ENCODE data around the gene ARCN1. TPM values are rescaled to one million over a fixed set of nuclear protein-coding genes. Genes with fewer than 3 reads are reported as not detected.
"Not testable (repeated sequence)": the region's sequence is repeated elsewhere in the genome, so short reads cannot be mapped to it uniquely, and the experiment has no call there.

ARCN1 gene
- total RNA-seq, 1 experiment from 2014 or later = 136 TPM

DNA sequence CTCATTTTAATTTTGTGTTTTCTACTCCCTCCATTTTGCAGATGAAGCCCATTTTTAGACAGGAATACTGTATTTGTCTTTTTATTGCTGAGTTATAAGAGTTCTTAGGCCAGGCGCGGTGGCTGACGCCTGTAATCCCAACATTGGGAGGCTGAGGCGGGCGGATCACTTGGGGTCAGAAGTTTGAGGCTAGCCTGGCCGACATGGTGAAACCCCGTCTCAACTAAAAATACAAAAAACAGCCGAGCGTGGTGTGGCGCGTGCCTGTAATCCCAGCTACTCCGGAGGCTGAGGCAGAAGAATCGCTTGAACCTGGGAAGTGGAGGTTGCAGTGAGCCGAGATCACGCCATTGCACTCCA lies 528 bp upstream of the ARCN1 start:
- DNase-seq; H3K36me3 ChIP-seq (replicated peaks; ENCODE audit: control insufficient read depth, insufficient read depth, low read length); H3K27me3 ChIP-seq (ENCODE audit: control insufficient read depth, insufficient read depth, low read length): not testable (repeated sequence)
- peak overlapping the region; percentile 99 for H3K4me3 ChIP-seq (ENCODE audit: insufficient read depth, low read depth, low read length)

- peak; percentile 39 for DNase-seq
Observed at GRCh38 chr11:118572981-118573550, 857 bp downstream of the ARCN1 start.

GRCh38 chr11:118574636-118575035 lies 2.4 kb downstream of the ARCN1 start:
- Histone ChIP-seq H3K4me3 (ENCODE audit: insufficient read depth, low read depth, low read length) (no peak overlapping the region), H3K27me3 (ENCODE audit: control insufficient read depth, insufficient read depth, low read length) (no peaks in the 10 kb centered on the region), H3K36me3 (replicated peaks; ENCODE audit: control insufficient read depth, insufficient read depth, low read length) (no peaks in the 10 kb centered on the region)
- no peak for DNase-seq

More at GRCh38 chr11:118572981-118573550, 857 bp downstream of the ARCN1 start:
- H3K4me3 ChIP-seq (ENCODE audit: insufficient read depth, low read depth, low read length) = peak overlapping the region; percentile 99
- no peaks in the 10 kb centered on the region for H3K36me3 ChIP-seq (replicated peaks; ENCODE audit: control insufficient read depth, insufficient read depth, low read length)
- H3K27me3 ChIP-seq (ENCODE audit: control insufficient read depth, insufficient read depth, low read length) = no peaks in the 10 kb centered on the region

DNA sequence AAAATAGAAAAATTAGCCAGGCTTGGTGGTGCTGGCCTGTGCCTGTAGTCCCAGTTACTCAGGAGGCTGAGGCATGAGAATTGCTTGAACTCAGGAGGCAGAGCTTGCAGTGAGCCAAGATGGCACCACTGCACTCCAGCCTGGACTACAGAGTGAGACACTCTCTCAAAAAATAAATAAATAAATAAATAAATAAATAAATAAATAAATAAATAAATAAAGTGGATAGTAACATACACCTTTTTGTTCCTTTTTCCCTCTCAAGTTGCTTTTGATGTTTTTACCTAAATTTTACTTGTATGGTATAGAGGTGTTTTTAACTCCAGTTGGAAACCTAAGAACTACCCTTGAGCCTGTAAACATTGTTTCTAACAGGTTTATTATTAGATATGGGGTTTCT lies 5.8 kb downstream of the ARCN1 start:
- H3K4me3 ChIP-seq (ENCODE audit: insufficient read depth, low read depth, low read length); DNase-seq; H3K36me3 ChIP-seq (replicated peaks; ENCODE audit: control insufficient read depth, insufficient read depth, low read length); H3K27me3 ChIP-seq (ENCODE audit: control insufficient read depth, insufficient read depth, low read length): not testable (repeated sequence)

- Histone ChIP-seq H3K27me3 (ENCODE audit: control insufficient read depth, insufficient read depth, low read length) (no peaks in the 10 kb centered on the region), H3K36me3 (replicated peaks; ENCODE audit: control insufficient read depth, insufficient read depth, low read length) (peaks cover 22% of the 10 kb centered on the region), H3K4me3 (ENCODE audit: insufficient read depth, low read depth, low read length) (no peak overlapping the region)
- no peak for DNase-seq
Observed at GRCh38 chr11:118581057-118581456, 8.8 kb downstream of the ARCN1 start.

GRCh38 chr11:118587952-118588351 lies 15.7 kb downstream of the ARCN1 start:
- peaks cover 49% of the 10 kb centered on the region for H3K36me3 ChIP-seq (replicated peaks; ENCODE audit: control insufficient read depth, insufficient read depth, low read length)

DNA sequence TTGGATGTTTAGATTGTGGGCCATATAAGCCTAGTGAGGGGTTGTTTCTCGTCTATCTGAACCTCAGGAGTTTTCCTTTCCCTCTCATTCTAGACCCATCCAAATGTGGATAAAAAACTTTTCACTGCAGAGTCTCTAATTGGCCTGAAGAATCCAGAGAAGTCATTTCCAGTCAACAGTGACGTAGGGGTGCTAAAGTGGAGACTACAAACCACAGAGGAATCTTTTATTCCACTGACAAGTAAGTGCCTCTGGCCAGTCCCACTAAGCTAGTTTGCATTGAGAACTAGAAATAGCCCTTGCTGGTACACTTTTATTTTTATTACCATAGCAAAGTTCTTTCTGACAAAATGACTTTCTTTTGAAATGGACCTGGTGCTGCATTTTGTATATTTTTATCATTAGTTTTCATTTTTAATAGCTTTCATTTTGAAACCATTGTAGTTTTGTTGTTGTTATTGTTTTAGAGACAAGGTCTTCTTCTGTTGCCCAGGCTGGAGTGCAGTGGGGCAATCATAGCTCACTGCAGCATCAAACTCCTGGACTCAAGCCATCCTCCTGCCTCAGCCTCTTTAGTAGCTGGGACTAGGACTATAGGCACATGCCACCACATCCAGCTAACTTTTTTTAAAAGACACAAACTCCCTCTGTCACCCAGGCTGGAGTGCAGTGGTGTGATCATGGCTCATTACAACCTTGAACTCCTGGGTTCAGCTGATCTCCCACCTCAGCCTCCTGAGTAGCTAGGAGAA lies 20.6 kb downstream of the ARCN1 start:
- DNase-seq = no peak
- Histone ChIP-seq H3K36me3 (replicated peaks; ENCODE audit: control insufficient read depth, insufficient read depth, low read length) (peaks cover 41% of the 10 kb centered on the region), H3K27me3 (ENCODE audit: control insufficient read depth, insufficient read depth, low read length) (no peaks in the 10 kb centered on the region), H3K4me3 (ENCODE audit: insufficient read depth, low read depth, low read length) (no peak overlapping the region)

More at GRCh38 chr11:118587952-118588351, 15.7 kb downstream of the ARCN1 start:
- DNase-seq = no peak
- Histone ChIP-seq H3K27me3 (ENCODE audit: control insufficient read depth, insufficient read depth, low read length) (no peaks in the 10 kb centered on the region), H3K4me3 (ENCODE audit: insufficient read depth, low read depth, low read length) (no peak overlapping the region)

- not testable (repeated sequence) for H3K4me3 ChIP-seq (ENCODE audit: insufficient read depth, low read depth, low read length); H3K27me3 ChIP-seq (ENCODE audit: control insufficient read depth, insufficient read depth, low read length)
- DNase-seq = peak; percentile 62
- H3K36me3 ChIP-seq (replicated peaks; ENCODE audit: control insufficient read depth, insufficient read depth, low read length) = peaks cover 38% of the 10 kb centered on the region
Observed at GRCh38 chr11:118594984-118595383, 22.8 kb downstream of the ARCN1 start.

- peaks cover 39% of the 10 kb centered on the region for H3K36me3 ChIP-seq (replicated peaks; ENCODE audit: control insufficient read depth, insufficient read depth, low read length)
Observed at GRCh38 chr11:118596224-118597146, 24.3 kb downstream of the ARCN1 start.

GRCh38 chr11:118597556-118597955 lies 25.3 kb downstream of the ARCN1 start:
- Histone ChIP-seq H3K36me3 (replicated peaks; ENCODE audit: control insufficient read depth, insufficient read depth, low read length) (peaks cover 41% of the 10 kb centered on the region), H3K27me3 (ENCODE audit: control insufficient read depth, insufficient read depth, low read length) (no peaks in the 10 kb centered on the region), H3K4me3 (ENCODE audit: insufficient read depth, low read depth, low read length) (no peak overlapping the region)
- DNase-seq = no peak

More at GRCh38 chr11:118596224-118597146, 24.3 kb downstream of the ARCN1 start:
- Histone ChIP-seq H3K4me3 (ENCODE audit: insufficient read depth, low read depth, low read length) (no peak overlapping the region), H3K27me3 (ENCODE audit: control insufficient read depth, insufficient read depth, low read length) (no peaks in the 10 kb centered on the region)
- no peak for DNase-seq

GRCh38 chr11:118602331-118602730 lies 30.1 kb downstream of the ARCN1 start:
- DNase-seq = no peak
- H3K36me3 ChIP-seq (replicated peaks; ENCODE audit: control insufficient read depth, insufficient read depth, low read length) = peaks cover 22% of the 10 kb centered on the region
- H3K27me3 ChIP-seq (ENCODE audit: control insufficient read depth, insufficient read depth, low read length) = peaks cover 26% of the 10 kb centered on the region
- H3K4me3 ChIP-seq (ENCODE audit: insufficient read depth, low read depth, low read length) = no peak overlapping the region

DNA sequence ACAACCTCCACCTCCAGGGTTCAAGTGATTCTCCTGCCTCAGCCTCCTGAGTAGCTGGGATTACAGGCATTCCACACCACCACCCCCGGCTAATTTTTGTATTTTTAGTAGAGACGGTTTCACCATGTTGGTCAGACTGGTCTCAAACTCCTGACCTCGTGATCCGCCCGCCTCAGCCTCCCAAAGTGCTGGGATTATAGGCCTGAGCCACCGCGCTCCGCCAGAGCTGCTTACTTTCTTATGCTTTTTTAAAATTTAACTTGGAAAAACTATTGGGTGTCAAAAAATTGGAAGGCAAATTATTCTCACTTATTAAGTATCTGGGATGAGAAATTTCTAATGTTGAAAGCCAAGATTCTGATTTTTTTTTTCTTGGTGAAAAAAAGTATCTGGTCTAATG lies 31.5 kb downstream of the ARCN1 start:
- peaks cover 16% of the 10 kb centered on the region for H3K36me3 ChIP-seq (replicated peaks; ENCODE audit: control insufficient read depth, insufficient read depth, low read length)
- H3K27me3 ChIP-seq (ENCODE audit: control insufficient read depth, insufficient read depth, low read length) = peaks cover 39% of the 10 kb centered on the region
- not testable (repeated sequence) for H3K4me3 ChIP-seq (ENCODE audit: insufficient read depth, low read depth, low read length); DNase-seq

DNA sequence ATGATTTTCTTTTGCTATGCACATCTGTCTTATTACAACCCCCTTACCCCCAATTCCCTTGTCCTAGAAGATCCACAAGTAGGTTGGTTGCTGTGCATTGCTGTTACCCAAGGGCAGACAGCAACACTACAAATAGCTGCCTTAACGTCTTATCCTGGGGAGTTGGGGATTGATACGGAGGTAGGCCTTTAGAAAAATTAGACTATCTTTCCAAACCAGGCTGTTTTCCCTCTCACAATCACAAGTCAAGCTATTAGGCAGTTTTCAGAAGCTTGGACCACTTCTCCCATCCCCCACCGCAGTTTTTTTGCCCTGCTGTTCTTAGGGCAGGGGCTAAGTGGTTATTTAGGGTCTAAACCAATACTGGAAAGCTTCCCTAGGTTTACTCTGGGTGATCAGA lies 32.4 kb downstream of the ARCN1 start:
- peaks cover 48% of the 10 kb centered on the region for H3K27me3 ChIP-seq (ENCODE audit: control insufficient read depth, insufficient read depth, low read length)
- no peak overlapping the region for H3K4me3 ChIP-seq (ENCODE audit: insufficient read depth, low read depth, low read length)
- no peak for DNase-seq
- peaks cover 16% of the 10 kb centered on the region for H3K36me3 ChIP-seq (replicated peaks; ENCODE audit: control insufficient read depth, insufficient read depth, low read length)

- Histone ChIP-seq H3K36me3 (replicated peaks; ENCODE audit: control insufficient read depth, insufficient read depth, low read length) (peaks cover 13% of the 10 kb centered on the region), H3K27me3 (ENCODE audit: control insufficient read depth, insufficient read depth, low read length) (peaks cover 55% of the 10 kb centered on the region), H3K4me3 (ENCODE audit: insufficient read depth, low read depth, low read length) (no peak overlapping the region)
- peak; percentile 47 for DNase-seq
Observed at GRCh38 chr11:118605116-118605867, 33.1 kb downstream of the ARCN1 start.

Measured in H7 (cell line).